ENCODE data around the gene PTPRM.

PTPRM gene

DNA sequence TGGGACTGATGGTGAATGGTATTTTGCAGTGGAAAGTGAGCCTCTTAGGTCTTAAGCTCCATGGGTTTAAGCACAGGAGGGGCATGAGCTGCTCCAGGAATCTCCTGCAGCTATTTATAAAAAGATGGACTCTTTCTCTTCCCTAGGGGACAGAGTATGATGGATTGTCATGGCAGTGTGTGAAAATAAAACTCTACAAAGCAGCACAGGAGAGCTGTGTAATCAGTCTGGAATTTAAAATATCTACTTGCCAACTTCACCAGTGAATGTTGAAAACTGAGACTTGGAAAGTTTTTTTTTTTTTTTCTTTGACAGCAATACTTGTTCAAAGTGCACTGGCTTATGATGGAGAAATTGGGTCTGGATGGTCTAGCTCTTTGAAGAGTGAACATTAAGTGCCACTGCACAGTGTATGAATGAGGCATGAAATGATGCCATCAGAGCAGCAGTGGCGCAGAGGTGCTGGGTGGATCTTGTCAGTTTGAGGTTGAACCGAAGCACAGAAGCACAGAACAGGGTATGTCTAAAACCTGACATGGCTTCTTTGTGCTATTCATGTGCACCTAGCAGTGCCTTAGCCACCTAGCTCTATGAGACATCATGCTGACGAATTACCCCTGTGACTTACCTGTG lies 245.4 kb downstream of the PTPRM start:
- no peak for DNase-seq

DNA sequence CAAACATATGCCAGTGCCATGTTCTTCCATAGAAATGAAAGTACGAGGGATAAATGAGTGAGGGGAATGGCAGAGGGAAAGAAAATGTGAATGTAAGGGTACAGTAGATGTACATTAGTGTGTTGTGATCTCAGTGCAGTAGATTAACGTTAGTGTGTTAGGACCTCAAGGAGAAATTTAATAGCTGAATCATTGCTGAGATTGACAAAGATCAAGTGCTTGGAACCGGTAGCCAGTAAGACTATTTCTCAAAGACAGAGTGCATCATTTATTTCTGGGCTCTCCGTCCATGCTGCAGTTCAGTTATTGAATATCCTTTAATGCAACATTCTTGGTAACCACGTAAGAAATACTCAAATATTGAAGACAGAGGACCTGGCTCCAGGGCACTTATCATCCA lies 246.0 kb downstream of the PTPRM start:
- no peak for DNase-seq

DNA sequence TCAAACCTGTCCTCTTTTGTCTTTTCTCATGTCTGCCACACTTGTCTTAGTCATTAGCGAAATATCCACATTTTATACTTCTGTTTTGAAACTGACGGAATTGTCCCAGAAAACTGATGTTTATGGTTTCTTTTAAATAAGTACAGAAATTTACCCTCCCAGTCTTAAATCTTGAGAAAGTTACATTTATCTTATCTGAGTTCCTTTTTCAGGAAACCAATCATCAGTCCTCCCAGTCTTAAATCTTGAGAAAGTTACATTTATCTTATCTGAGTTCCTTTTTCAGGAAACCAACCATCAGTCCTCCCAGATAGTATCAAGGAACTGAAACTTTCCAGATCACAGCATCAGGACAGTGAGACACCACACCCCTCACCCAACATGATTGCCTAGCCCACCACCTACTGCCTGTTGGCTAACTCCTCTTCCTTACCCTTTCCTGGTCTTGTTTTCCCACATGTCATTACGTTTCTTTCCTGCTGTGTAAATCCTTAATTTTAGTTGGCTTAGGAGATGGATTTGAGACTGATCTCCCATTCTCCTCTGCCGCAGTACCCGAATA lies 247.7 kb downstream of the PTPRM start:
- no peak for DNase-seq

DNA sequence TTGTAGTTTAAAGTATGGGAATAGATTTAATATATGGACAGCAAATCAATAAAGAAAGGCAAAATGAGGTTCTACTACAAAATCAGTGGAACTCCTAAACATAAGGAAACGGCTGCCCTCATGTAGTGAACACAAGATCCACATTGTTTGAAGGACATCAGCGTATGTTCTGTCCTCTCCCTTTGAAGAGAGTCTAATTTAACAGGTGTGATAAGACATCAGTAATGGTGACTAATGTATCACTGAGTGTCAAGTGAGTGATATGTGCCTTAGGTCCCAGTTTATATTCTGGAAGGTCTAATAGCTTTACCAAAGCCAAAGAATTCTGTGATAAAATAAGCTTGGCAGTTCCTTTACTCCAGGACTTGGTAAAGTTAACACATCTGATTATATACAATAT lies 248.7 kb downstream of the PTPRM start:
- no peak for DNase-seq

DNA sequence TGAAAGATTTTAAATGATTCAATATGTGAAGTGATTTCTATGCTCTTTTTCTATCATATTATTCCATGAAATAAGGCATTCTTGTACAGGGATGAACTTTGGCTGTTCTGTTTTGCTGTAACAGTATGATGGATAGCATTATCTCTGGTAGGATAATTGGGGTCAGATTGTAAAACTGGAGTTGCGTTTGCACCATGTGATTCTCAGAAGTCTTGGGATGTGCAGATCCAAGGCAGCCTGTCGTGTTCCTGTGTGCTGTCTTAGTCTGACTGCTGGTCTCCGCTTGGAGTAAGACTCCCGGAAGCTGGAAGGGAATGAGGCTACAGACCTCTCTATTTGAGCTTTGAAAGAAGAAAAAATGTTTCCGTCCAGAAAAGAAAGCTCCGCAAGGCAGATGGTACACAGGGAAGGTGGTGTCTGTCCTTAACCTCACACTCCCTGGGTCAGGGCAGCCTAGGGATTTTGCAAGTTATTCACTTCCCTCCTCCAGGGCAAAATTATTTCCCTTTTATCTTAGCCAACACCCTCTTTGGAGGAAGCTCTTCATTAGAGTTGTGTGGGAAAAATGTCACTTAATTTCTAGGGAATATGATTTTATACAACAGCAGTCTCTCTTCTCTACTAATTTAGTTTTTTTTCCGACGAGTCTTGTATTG lies 250.6 kb downstream of the PTPRM start:
- DNase-seq, result no peak

DNA sequence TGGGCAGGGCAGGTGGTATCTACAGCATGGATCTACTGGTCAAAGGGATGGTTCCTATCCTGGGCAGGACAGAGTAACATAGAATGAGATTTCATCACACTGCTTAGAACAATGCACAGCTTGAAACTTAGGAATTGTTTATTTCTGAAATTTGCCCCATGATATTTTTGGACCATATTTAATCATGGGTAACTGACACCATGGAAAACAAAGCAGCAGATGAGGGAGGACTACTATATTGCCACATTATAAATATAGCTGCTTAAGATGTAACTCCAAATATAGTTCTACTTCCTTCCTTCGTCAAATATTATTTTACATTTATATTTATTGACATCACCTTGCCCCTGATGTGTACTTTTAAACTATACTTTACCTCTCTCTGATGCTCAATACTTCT lies 254.7 kb downstream of the PTPRM start:
- no peak for DNase-seq

DNA sequence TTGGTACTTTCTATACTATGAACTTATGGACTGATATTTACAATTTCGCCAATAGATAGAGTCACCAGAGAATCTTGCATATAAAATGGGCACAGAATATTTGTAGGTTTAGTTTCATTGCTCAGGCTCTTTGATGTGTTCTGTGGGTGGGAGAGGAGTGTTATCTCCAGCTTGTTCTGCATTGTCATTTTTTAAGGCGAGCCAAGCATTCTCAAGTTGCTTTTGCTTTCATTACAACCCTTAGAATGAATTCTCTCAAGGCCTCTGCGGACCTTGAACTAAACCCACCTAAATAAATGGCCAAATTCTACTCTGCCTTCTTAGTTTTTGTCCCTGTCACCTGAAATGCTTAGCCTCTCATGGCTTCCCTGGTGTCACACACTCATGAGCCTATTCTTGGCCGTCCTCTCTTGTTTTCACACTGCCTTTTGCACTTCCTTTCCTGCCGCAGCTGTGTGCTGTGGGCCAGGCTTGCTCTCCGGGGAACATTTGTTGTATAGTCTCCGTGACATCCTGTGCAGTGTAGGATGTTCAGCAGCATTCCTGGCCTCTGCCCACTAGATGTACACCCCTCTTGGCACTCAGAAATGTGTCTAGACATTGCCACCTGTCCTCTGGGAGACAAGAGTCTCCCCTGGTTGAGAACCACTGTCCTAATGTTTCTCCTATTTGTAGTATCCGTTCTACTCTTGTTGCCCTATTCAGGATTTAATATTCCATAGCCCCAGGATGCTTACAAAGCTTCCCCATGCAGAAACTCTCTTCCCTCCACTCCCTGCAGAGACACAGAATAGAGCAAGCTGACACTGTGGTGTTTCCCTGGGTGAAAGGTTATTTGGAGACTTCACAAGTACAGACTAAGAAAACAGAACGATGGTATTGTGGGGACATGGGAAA lies 255.6 kb downstream of the PTPRM start:
- DNase-seq, result no peak

DNA sequence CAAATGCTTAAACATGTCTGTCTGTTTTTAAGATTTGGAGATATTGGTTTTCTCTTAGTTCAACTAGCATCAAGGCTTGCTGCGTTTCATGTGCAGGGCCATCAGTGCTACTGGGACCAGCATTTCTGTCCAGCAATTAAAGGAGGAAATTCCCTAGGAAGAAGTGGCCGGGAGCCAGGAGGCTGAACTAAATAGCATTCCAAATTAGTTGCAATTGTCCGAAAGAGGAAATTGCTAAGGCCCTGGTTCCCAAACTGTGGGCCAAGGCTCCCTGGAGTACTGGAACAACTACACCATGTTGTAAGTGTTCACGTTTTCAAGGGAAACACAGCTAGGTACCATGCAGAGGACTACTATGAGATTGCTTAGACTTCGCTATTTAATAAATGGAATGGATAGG lies 257.9 kb downstream of the PTPRM start:
- DNase-seq, result no peak

DNA sequence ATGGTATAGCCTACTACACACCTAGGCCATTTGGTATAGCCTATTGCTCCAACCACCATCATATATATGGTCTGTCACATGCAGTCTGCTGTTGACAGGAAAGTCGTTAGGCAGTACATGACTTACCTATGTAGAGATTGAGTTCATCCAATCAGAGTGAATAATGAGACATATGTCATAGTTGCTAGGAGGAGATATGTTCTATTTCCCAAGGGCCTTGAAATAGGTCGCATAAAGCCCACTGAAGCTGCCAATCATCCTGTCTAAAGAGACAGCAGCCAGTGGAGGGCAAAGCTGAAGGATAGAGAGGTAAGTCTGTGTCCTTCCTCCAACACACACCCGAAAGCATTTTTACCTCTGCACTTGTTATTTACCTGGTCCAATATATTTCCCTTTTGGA lies 263.4 kb downstream of the PTPRM start:
- peak in 1 of 2 experiments; percentile 26 for DNase-seq

DNA sequence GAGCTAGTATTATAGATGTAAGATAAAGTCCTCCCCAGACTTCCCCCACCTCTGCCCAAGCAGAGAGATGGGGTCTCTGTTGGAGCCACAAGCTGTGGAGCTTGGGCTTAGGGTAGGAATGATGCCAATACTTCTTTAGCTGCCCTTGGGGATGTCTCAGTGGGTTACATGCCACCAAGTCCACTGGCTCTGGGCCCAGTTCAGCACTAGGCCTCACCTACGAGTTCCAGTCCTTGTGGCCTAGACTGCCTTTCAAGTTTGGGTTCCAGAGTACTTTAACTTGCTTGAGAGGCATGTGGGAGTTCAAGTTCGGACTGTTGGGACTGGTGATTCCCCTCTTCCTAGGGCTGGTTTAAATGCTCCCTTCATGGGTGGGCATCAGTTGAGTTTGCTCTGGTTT lies 272.4 kb downstream of the PTPRM start:
- no peak for DNase-seq

DNA sequence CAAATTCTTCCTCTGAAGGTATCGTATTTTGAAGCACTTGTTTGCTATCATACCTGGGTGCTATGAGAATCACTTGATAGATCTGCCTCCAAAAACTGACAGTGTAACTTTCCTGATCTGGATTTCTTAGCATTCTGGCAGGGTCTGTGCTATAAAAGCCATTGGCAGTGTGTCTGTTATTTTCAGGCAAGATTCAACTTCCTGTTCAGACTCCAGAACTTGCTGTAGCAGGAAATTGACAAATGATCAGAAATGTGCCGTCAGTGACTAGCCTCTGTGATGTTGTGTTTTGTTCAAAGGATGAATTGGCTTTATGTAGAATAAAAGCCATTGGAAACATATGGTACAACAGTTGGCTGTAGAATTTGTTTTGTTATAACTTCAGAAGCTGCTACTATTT lies 273.3 kb downstream of the PTPRM start:
- no peak for DNase-seq

DNA sequence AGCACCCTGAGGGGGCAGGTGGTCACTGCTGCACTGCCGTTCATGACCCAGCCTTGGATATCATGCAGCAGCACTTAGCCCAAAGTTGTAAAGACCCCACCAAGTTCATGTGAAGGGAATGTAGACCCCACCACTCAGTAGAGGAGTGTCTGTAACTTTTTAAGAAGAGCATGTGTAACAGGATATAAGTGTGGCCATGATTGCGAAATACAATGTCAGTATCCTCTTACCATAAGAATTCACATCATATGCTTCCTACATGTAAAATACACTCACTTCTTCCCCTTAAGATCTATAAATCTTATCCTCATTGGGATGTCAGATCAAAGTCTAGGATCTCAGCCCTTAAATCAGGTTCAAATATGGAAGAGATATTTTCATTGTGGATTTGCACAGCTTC lies 276.9 kb downstream of the PTPRM start:
- no peak for DNase-seq

DNA sequence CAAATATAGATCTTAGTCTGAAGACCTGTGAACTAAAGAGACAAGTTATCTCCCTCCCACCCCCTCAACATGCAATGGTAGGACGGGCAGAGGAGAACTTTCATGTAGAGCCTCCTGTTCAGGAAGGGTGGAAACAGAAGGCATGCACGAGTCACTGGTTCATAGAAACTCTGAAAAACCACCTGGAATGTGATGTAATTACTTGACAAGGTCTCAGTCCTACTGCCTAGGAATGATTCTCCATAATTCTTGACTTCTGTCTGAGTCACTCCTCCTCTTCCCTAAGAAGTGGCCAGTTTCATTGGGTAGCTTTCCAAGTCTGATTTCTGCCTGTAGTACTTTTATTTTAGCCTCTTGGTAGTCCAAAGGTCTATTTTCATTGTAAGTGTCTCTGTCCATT lies 277.3 kb downstream of the PTPRM start:
- no peak for DNase-seq

DNA sequence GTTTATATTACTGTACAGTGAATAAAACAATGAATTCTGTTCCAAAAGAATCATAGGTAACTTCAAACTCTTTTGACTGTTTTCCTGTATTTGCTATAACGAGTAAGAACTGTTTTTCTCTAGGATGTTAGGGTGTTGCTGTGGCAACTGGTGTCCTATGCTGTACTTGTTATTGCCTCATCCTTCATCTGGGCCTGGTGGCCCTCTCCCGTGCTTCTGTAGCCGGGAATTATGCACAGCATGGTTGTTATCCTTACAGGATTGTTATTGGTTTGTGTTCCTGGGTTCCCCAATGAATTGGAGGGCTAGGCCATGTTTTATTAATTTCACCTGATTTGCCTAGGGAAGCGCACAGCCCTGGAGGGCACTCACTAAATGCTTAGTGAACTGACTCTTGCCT lies 279.2 kb downstream of the PTPRM start:
- DNase-seq, result no peak

DNA sequence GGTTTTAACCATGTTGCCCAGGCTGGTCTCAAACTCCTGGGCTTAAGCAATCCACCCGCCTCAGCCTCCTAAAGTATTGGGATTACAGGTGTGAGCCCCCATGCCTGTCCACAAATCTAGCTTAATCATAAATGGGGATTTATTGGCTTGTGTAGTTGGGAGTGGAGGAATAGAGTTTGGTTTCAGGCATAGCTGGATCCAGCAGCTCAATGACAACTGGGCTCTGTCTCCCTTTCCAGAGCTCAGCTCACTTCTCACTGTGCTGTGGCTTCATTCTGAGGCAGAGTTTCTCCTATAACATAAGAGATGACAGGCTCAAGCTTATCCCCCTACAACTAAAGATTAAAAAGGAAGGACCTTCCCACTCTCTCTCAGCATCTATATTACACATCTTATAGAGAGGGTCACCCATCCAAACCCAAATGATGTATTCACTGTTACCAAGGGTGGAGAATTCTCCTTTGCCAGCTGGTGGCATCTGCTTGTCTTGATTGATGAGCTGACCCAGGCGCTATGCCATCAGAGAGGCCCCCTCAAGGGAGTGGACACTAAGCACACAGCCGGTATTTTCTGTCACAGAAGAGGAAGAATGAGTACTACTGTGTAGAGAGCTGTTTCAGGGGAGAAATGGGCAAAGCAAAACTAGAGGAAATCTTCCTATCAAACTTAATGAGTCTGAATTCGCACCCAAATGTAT lies 280.4 kb downstream of the PTPRM start:
- no peak for DNase-seq

DNA sequence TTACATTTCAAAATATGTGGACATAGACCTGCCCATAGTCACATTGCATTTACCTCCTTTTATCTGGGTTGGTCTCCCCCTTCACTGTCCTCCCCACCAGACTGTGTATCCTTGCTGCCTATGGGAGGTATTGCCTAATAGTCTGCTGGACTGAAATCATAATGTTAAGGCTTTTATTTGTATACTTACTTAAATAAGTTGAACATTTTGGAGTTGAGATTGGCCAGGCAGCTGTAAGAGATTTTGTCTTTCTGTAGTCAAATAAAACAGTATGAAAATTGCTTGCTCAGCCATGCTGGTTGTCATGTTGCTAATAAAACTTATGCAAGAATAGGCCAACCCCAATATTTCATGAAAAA lies 280.9 kb downstream of the PTPRM start:
- no peak for DNase-seq

DNA sequence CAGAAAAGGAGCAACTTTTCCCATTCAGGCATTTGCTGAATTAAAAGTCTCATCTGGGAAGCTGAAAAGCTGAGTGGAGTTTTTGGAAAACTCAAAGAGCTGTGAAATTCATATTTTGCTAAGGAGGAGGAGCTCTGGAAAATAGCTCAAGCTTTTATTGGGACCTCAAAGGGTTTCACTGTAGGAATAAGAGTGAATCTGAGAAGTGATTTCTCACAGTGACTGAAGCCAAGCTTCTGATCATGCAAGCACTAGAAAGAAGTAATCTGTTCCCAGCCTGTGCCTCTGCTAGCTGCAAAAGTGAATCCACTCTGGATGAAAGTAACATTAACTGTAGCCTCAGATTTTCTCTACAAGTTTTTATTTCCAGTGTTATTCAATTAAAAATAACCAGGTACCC lies 283.3 kb downstream of the PTPRM start:
- DNase-seq, result no peak

DNA sequence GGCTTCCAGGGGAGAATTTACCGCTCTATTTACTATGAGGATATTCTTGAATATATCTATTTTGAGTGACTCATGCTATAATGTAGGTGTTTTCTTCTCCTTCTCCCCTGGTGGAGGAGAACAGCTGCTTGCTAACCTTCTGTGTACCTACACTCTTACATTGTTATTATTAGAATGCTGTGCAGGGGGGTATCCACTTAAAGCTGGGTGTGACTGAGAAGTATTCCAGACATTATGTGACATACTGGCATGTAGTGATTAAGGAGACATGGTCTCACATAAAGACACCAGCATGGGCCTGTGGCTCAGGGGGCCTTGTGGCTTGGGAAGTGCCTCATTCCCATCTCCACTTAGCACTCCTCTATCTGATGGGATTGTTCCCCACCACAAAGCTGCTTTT lies 287.9 kb downstream of the PTPRM start:
- peak in 1 of 2 experiments; percentile 30 for DNase-seq

DNA sequence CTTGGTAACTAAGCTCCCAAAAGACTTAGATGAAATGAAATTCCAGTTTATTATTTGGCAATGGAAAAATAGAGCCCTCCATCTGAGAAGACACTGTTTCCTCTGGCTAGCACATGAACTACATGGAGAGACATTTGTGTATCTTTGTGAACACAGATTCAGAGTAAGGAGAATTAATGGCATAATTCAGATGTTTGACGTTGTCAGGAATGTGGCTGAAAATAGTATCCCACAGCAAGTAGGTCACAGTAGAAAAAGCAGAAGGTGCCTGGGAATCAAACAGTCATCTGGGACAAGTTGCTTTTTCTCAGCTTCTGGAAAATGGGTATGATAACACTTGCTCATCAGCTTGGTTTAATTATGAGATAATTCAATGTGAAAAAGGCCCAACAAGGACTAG lies 288.6 kb downstream of the PTPRM start:
- no peak for DNase-seq

DNA sequence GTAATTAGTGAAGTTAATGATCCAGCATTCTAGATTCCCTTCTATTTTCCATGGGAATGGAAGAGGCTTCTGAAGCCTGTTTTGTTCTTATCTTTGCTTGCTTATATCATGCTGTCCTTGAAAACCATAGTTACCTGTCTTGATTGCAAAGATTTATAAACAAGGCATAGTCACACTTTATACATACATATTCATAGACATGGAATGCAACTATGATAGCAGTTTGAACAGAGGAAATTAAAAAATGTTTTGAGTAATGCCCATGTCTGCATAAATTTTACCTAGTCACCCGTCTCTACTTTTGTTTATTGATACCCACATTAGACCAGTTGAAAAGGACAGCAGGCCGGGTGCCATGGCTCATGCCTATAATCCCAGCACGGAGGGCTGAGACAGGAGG lies 289.0 kb downstream of the PTPRM start:
- DNase-seq, result no peak

DNA sequence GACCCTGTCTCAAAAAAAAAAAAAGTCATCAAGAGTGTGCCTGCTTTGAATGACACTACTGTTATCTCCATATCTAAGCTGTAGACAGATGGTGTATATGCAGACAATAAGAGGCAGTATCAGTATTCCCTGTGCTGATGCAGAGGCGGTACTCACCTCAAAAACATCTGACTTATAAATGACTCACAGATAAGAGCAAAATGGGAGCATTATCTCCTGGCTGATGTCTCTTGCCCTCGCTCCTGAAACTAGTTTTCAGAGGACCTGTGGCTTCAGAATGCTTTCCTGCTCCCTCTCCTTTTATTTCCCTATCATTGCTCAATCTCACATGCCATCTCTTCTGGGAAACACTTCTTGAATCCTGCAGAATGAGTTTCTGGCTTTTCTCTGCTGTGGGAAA lies 289.6 kb downstream of the PTPRM start:
- DNase-seq, result peak in 1 of 2 experiments; percentile 57

DNA sequence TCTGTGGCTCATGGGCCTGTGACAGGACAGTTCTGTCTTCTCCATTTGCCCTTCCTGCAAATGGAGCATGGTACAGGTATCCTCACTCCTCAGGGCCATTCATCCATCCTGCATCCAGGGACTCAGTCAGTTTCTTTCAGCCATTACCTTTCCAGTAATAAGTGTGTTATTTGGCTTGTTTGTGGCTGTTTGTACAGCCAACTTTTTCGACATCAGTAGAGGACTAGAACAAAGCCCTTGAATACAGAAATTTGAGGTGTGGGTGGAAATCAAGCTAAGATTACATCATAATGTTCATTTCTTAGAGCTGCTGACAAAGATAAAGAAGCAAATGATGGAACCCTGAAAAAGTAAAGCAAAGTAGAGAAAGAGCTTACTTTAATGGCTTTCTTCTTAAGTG lies 290.4 kb downstream of the PTPRM start:
- no peak for DNase-seq

DNA sequence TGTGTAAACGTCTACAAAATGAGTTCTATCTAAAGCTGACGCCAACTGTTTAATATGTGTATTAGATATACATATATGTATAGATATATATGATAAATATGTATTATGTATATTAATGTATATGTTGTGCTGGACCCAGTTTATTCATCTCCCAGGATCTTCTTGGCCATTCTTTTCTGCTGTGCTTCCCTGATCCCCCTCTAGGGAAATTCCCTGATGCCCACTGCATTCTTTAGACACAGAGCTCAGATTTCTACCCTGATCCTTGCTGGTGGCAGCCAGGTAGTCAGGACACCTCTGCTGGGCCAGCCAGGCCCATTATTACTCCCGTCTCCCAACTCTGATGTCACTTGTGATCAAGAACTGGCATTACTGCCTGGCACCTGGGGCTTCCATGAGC lies 292.0 kb downstream of the PTPRM start:
- no peak for DNase-seq

Data from NCI-H524 (cell line).